ENCODE results near the gene SLC25A45.

The SLC25A45 gene

DNA sequence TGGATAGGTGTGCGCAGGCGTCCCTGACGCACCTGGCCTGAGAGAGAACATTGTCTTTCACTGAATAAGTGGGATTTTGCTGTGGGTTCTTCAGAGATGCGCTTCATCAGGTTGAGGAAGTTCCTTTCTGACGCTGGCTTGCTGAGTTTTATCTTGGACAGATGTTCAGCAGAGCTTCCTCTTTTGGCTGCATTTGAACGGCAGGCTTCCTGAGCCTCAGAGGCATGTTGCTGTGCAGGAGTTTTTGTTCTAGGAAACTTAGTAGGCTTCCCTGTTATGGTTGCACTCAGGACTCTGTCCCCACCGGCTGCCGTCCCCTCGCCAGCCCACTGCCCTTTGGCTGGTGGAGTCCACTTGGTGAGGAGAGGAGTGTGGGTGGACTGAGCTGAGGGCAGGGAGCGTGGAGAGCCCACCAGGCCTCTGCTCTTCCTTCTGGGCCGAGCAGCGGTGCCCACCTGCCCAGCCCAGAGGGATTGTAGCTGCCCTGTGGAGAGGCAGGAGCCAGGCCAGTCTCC lies 21.2 kb upstream of the SLC25A45 start:
- DNase-seq = no peak

DNA sequence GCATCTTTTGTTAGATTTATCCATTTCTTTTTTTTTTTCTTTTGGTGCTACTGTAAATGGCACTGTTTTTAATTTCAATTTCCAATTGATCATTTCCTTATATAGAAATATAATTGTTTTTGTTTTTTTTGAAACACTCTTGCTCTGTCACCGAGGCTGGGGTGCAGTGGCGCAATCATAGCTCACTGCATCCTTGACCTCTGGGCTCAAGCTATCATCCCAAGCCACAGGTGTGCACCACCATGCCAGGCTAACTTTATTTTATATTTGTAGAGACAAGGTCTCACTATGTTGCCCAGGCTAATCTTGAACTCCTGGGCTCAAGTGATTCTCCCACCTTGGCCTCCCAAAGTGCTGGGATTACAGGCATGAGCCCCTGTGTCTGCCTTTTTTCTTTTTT lies 20.3 kb upstream of the SLC25A45 start:
- DNase-seq = no peak

DNA sequence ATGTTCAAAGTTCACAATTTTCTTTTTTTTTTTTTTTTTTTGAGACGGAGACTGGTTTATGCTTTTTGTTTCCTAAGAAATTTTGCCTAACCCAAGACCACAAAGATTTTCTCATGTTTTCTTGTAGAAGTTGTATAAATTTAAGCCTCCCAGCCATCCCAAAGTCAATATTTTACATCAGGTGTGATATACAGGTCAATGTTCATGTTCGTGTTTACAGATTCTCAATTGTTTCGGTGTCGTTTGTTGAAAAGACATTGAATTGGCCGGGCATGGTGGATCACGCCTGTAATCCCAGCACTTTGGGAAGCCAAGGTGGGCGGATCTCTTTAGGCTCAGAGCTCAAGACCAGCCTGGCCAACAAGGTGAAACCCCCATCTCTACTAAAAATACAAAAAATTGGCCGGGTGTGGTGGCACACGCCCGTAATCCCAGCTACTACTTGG lies 19.4 kb upstream of the SLC25A45 start:
- DNase-seq = no peak

- DNase-seq = no peak
These were observed 18.8 kb upstream of the SLC25A45 start for GRCh38 chr11:65401073-65401802.

GRCh38 chr11:65400307-65401072 lies 18.0 kb upstream of the SLC25A45 start:
- DNase-seq = no peak

- no peak for DNase-seq
These were observed 17.4 kb upstream of the SLC25A45 start for GRCh38 chr11:65399845-65400244.

DNA sequence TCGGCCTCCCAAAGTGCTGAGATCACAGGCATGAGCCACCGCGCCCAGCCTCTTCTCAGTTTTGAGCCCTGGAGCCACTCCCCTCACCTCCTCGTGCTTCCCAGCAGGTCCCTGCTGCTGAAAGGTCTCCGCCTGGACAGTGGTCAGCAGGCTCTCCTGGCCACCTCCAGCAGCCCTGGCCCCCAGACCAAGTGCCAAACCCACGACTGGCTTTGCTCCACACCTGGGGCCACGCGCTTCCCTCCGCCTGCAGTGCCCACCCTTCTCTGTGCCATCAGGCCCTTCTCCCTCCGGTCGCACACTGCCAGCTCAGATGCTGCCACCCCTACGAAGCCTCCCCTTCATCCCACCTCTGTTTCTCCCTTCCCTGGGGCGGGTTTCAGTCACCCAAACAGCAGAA lies 16.8 kb upstream of the SLC25A45 start:
- DNase-seq = no peak

DNA sequence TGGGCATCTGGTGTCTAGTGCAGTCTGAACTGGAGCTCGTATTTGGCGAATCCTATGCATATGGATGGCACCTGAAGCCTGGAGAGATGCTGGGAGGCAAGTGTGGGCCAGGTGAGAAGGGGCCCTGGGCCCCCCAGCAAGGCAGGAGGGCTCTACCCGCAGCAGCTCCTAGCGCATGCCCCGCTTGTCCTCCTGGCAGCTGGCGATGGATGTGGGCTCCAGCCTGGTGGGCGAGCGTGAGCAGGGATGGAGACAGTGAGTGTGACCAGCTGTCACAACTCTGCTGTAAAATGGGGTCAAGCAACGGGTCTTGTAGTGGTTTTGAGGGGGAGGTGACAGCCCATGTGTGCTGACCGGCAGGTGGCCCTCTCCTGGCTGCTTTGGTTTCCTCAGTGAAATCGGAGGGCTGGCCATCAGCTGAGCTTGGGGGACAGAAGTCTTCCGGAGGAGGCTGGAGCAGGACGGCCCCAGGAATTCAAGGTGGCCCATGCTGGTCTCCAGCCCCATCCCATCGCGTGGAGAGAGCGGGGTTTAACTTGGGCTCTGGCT lies 16.0 kb upstream of the SLC25A45 start:
- DNase-seq = no peak

DNA sequence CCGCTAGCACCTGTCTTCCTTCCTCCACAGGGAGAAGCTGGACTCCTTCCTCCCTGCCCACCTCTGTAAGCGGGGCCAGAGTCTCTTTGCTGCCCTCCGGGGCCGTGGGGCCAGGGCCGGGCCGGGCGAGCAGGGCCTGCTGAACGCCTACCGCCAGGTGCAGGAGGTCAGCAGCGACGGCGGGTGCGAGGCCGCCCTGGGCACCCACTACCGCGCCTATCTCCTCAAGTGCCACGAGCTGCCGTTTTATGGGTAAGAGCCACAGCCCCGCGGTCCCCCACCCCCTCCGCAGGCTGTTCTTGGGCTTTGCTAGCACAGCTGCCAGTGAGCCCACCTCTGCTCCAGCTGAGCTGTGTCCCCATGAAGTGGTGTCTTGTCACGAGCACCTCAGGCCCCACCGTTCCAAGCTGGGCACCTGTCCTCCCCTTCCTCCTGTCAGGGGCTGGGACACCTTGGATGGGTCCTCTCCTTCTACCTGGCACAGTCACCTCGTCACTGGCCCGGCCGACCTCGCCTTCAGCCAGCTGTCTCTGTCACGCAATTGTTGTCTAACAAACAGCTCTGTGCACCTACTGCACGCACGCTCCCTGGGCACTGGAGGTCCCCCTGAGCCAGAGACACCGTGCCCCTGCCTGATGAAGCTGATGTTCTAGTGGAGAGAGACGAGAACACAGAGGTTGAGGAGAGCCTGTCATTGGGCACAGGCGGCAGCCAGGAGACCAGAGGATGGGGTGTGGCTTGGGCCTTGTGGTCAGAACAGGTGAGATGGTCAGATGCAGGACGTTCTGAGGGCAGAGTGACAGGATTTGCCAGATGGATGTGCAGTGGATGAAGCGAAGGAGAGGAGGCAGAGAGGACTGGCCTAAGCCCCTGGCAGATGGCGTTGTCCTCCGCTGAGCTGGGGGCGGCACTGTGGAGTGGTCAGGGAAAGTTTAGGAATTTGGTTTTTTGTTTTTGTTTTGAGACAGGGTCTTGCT lies 14.6 kb upstream of the SLC25A45 start:
- no peak for DNase-seq

GRCh38 chr11:65395961-65396530 lies 13.6 kb upstream of the SLC25A45 start:
- DNase-seq = no peak

DNA sequence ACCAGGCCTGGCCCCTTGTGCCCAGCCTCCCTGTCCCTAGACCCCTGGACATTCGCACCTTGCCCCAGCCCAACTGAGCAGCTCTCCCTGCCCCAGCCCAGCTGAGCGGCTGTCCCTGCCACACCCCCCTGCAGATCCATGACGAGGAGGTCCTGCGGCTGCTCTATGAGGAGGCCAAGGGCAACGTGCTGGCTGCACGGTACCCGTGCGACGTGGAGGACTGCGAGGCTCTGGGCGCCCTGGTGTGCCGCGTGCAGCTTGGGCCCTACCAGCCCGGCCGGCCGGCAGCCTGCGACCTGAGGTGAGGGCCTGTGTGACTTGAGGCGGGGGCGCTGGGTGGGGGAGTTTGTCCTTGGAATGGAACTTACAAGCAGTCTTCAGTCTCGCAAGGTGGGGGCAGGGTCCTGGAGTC lies 11.7 kb upstream of the SLC25A45 start:
- DNase-seq = no peak

- DNase-seq = no peak
These were observed 11.2 kb upstream of the SLC25A45 start for GRCh38 chr11:65393513-65394079.

- no peak for DNase-seq
These were observed 10.5 kb upstream of the SLC25A45 start for GRCh38 chr11:65392899-65393298.

DNA sequence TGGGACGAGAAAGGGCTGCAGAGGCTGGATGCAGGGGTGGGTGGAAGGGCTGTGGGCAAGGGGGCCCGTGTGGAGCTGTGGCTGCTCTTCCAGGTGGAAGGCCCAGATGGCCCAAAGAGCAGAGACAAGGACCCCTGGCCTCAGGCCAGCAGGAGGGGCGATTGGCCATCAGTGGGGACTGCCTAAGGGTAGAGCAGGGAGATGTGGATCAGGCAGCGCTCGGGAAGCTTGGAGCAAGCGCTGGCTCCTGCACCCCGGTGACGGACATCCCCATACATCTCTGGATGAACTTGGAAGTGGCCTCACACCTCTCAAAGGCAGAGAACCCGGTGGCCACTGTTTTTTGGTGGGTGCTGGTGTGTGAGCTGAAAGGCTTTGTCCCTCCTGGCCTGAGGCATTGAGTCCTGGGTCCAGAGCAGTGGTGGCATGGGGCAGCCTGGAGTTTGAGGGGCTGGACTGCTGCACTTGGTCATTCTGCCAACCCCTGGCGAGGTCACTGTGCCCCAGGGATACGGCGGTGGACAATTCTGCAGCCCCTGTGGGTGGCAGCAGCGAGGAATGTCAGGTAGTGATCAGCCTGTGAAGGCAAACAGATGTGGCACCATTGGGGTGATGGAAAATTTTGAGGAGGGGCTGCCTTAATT lies 9.9 kb upstream of the SLC25A45 start:
- DNase-seq = no peak

- no peak for DNase-seq
These were observed 8.6 kb upstream of the SLC25A45 start for GRCh38 chr11:65390996-65391395.

DNA sequence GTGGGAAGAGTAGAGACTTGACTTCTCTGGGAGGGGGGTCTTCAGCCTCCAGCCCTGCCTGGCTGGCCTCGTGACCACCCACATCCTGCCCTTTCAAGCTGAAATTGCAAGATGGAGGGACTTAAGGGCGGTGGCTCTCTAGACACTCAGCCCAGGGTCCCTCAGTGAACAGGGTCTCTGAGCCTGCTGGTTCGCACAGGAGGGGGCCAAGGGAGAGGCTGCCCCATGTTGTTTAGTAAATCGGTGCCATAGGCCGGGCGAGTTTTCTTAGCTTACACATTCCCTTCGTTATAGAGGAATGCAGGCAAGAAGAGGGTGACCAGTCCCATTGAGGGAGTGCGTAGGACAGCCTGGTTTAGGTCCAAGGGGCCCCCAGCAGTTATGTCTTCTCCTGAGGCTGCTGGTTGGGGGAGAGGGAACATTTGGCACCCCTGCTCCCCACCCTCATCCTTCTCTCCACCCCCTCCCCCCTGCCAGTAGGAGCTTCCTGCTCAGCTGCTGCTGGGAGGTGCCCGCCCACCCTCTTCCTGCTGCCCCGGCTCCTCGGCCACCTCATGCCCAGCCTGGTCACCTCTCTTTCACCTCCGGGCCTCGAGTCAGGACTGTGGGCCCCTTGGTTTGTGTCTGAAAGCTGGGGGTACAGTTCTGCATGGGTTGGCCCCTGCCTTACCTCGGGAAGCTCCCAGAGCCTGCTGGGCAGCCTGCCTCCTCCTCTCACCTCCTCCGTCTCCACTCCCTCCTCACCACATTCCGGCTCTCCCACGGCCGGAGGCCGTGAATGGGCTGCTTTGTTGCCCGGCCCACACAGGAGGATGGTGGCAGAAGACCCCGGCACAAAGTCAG lies 7.9 kb upstream of the SLC25A45 start:
- DNase-seq = no peak

DNA sequence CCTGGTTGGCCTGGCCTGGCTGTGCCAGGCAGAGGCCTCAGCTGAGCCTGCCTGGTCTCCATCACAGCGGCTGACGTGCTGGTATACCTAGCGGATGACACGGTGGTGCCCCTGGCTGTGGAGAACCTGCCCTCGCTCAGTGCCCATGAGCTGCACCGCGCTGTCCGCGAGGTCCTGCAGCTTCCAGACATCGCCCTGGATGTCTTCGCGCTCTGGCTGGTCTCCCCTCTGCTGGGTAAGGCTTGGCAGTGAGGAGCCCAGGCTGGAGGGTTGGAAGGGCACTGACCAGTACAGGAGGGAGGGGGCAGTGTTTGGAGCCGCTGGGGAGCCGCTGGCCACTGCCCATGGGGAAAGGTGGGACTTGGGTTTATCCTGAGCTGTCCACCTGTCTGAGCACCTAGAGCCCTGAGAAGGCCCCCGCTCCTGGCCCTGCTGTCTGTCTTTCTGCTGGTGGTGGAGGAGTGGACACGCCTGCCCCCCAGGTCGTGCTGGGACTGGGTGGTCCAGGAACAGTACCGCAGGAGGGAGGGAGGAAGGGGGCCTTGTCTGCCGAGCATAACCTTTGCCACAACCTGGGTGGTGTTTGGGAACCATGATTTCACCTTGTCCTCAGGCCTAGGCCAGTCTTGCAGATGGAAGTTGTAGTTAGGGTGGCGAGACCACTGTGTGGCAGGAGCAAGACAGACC lies 7.0 kb upstream of the SLC25A45 start:
- DNase-seq = no peak

GRCh38 chr11:65388731-65389130 lies 6.3 kb upstream of the SLC25A45 start:
- DNase-seq = no peak

GRCh38 chr11:65386307-65387140 lies 4.1 kb upstream of the SLC25A45 start, which contains the start of gene FRMD8:
Gene FRMD8, plus strand, starts transcription at chr11:65386637. Its CDS starts 400 bp downstream, at chr11:65387037.
- DNase-seq = peak; percentile 81
